ENCODE results near the gene SPACA9.
A peak's percentile ranks its signal among the peaks of the same experiment; 100 is the strongest.

SPACA9 gene

DNA sequence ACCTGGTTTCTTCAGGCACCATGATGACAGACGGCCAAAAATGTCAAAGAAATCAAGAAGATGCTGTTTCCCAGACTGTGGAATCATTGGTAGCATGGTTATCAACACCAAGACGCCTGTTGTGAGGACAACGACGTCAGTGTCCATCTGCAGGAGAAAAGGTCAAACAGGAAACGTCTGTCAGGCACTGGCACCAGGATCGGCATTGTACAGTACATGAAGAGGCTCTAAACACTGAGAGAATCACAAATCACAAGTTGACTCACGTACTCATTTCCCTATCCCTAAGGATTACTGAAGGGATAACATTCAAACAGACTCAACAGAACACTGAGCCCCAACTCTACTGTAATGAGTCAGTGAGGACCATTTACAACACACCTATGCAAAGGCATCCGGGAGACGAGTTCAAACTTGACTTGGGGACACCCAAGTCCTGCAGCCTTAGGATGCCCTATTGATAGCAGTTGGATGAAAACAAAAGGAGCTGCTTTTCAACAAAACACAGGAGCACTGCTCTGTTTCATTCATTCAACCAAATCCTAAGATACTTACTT, 44.7 kb downstream of the SPACA9 start:
- FAIRE-seq: no peak
- TF ChIP-seq TAF1 (IDR thresholded peaks at IDR 0.05; ENCODE audit: low read depth, low read length): no peak

DNA sequence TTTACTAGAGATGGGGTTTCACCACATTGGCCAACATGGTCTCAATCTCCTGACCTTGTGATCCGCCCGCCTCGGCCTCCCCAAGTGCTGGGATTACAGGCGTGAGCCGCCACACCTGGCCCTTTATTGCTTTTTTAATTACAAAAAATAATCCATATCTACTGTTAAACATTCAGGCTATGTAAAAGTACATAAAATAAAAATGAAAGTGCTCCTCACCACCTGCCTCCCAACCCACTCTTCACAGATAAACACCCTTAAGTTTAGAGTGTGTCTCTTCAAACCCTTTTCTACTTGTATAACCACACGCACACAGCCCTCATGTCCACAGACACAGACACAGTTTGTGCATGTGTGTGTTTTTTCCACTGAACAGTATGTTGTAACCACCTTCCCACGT, 49.0 kb downstream of the SPACA9 start:
- FAIRE-seq: peak; percentile 75
- no peak for TF ChIP-seq POLR2AphosphoS5 (IDR thresholded peaks at IDR 0.05; ENCODE audit: low read depth, low read length)
- no peak for TF ChIP-seq PAX5 (IDR thresholded peaks at IDR 0.05; ENCODE audit: insufficient read depth, low read length, severe bottlenecking)
- TF ChIP-seq POLR2A (IDR thresholded peaks at IDR 0.05; ENCODE audit: low read depth, low read length): no peak
- TF ChIP-seq POU2F2 (IDR thresholded peaks at IDR 0.05; ENCODE audit: low read depth, low read length): no peak
- TF ChIP-seq SPI1 (IDR thresholded peaks at IDR 0.05; ENCODE audit: low read depth, low read length): no peak
- no peak for TF ChIP-seq TAF1 (IDR thresholded peaks at IDR 0.05; ENCODE audit: low read depth, low read length)
- DNase-seq (ENCODE audit: insufficient read length, low spot score): no peak

More for the DNA sequence above, 44.7 kb downstream of the SPACA9 start:
- no peak for DNase-seq (ENCODE audit: insufficient read length, low spot score)

DNA sequence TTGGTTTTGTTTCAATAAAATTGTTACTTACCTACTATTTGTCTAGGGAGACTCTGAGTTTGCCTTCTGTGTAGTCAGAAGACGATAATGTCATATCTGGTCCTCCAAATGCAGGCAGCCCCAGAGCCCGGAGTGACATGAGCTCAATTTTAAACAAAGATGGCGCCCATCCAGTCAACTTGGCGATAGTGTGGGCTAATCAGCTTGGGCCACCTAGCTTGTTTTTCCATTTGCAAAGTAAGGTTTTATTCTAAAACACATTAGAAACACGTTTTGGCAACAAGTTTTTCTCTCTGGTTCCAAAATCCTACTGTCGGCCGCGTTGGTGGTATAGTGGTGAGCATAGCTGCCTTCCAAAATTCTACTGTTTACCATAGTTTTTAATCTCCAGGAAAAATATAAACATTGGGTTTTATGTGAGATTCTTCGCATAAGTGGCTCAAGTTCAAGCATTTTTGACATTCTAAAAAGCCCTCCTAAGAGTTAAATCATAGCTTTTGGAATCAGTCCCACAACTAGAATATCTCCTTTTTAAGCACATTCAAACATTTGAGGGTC, 52.6 kb downstream of the SPACA9 start:
- no peak for DNase-seq (ENCODE audit: insufficient read length, low spot score)
- no peak for FAIRE-seq
- TF ChIP-seq POU2F2 (IDR thresholded peaks at IDR 0.05; ENCODE audit: low read depth, low read length): no peak

DNA sequence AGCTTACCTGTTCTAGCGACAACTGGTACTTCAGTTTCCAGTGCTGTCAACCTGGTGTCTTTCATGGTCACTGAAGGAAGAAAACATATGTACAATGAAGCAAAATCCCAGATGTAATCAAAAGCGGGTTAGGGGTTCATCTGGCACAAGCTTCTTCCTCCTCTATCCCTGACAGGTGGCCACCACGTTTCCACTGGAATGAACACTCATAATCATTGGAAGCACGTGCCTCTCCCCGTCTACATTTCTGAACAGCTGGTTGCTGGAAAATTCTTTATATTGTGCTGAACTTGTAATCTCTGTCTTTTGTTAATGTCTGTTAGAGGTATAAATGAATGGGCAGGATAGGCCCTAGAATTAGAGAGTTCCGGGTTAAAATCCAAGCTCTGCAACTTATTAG, 56.3 kb downstream of the SPACA9 start:
- DNase-seq (ENCODE audit: insufficient read length, low spot score): no peak
- TF ChIP-seq POLR2A (IDR thresholded peaks at IDR 0.05; ENCODE audit: low read depth, low read length) (no peak), POU2F2 (IDR thresholded peaks at IDR 0.05; ENCODE audit: low read depth, low read length) (no peak), POLR2AphosphoS5 (IDR thresholded peaks at IDR 0.05; ENCODE audit: low read depth, low read length) (no peak), PAX5 (IDR thresholded peaks at IDR 0.05; ENCODE audit: insufficient read depth, low read length, severe bottlenecking) (no peak), TAF1 (IDR thresholded peaks at IDR 0.05; ENCODE audit: low read depth, low read length) (no peak), SPI1 (IDR thresholded peaks at IDR 0.05; ENCODE audit: low read depth, low read length) (no peak)
- FAIRE-seq: no peak

DNA sequence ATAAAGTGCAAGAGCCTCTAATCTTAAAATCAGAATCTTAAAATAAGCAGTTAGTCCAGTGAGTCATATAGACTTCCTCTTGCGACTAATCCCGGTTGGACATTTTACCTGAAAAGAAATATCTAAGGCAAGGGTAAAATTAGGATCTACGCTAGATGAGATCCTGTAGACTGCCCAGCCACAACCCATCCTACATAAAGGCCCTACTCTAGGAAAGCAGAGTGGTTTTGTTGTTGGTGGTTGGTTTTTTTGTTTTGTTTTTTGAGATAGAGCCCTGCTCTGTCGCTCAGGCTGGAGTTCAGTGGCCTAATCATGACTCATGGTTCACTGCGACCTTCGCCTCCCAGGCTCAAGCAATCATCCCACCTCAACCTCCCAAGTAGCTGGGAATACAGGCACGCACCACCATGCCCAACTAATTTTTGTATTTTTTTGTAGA, 58.8 kb downstream of the SPACA9 start:
- DNase-seq (ENCODE audit: insufficient read length, low spot score): no peak
- FAIRE-seq: no peak
- TF ChIP-seq SPI1 (IDR thresholded peaks at IDR 0.05; ENCODE audit: low read depth, low read length): no peak
- no peak for TF ChIP-seq POLR2AphosphoS5 (IDR thresholded peaks at IDR 0.05; ENCODE audit: low read depth, low read length)
- no peak for TF ChIP-seq TAF1 (IDR thresholded peaks at IDR 0.05; ENCODE audit: low read depth, low read length)
- no peak for TF ChIP-seq POU2F2 (IDR thresholded peaks at IDR 0.05; ENCODE audit: low read depth, low read length)
- TF ChIP-seq POLR2A (IDR thresholded peaks at IDR 0.05; ENCODE audit: low read depth, low read length): no peak
- no peak for TF ChIP-seq PAX5 (IDR thresholded peaks at IDR 0.05; ENCODE audit: insufficient read depth, low read length, severe bottlenecking)

DNA sequence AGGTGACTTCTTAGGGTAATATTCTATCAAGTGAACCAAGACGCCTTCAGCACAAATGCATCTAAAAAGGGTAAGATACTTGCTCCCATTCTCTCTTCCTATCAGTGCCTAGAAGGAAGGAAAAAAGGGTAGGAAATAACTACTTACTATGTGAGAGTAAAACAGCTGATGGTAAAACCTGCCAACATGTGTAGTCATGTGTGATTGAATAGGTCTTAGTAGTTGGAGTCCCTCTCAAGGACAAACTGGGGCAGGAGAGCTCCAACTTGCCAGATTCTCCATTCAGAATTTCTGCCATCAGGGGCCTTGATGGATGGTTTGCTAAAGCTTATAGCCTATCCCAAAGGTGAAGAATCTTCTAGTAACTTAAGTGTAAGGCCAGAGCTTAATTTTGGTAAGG, 60.5 kb downstream of the SPACA9 start:
- DNase-seq (ENCODE audit: insufficient read length, low spot score) (no peak), FAIRE-seq (no peak)
- TF ChIP-seq POU2F2 (IDR thresholded peaks at IDR 0.05; ENCODE audit: low read depth, low read length): no peak
- TF ChIP-seq SPI1 (IDR thresholded peaks at IDR 0.05; ENCODE audit: low read depth, low read length): no peak
- TF ChIP-seq PAX5 (IDR thresholded peaks at IDR 0.05; ENCODE audit: insufficient read depth, low read length, severe bottlenecking): no peak
- no peak for TF ChIP-seq POLR2A (IDR thresholded peaks at IDR 0.05; ENCODE audit: low read depth, low read length)
- no peak for TF ChIP-seq POLR2AphosphoS5 (IDR thresholded peaks at IDR 0.05; ENCODE audit: low read depth, low read length)
- no peak for TF ChIP-seq TAF1 (IDR thresholded peaks at IDR 0.05; ENCODE audit: low read depth, low read length)

All from GM12891 (cell line).